Stromal cell of bone marrow (primary cell): ENCODE data around the gene KHDC1.
"Not testable (repeated sequence)": the region's sequence is repeated elsewhere in the genome, so short reads cannot be mapped to it uniquely, and the experiment has no call there.

Source experiments
- DNase-seq: peaks from one replicate; pipeline ENCODE4 v3.0.0-alpha.2; 2012; ENCODE audit warnings: low read depth

Gene KHDC1, protein sequence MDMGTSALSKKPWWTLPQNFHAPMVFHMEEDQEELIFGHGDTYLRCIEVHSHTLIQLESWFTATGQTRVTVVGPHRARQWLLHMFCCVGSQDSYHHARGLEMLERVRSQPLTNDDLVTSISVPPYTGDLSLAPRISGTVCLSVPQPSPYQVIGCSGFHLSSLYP

DNA sequence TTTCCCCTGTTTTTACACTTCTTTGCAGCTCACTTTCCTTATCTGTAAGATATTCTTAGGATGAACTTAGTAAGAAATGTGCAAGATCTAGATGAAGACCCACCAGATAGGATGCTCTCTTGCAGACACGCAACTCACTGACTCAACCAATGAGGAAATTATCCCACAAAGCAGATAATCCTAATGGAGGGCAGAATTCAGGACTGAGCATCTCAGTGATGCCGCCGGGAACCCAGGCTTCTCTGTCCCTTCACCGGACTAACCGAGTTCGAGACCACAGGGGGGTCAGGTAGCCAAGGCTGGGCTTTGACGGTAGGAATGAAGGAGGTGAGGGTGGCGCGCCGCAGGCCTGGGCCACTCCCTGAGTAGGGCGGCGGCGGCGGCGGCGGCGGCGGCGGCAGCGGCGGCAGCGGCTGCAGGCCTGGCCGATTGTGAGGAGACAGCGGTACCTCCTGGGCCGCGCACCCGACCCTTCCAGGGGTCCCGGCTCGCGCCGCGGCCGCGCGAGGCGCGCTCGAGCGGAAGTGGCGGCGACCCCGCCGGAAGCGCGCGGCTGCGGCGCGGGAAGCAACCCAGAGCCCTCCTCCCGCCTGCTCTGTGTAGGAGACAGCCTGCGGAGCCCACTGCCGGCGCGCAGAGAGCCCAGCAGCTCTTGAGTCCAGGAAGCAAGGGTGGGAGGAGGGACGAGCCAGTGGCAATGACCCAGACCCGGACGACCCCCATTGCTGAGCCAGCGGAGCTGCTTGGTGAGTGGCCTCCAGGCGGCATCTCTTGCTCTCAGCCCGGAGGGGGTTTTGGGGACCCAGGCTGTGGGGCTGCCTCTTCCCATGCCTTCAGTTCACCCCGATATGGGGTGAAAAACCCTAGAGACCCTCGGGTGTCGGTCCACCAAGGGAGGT is at the start of gene KHDC1:
KHDC1 (minus strand) TSS at position 526 of the 899 bp plus-strand sequence. CDS start 20,679 bp downstream, outside the sequence.
- DNase-seq: peak; percentile 19

DNA sequence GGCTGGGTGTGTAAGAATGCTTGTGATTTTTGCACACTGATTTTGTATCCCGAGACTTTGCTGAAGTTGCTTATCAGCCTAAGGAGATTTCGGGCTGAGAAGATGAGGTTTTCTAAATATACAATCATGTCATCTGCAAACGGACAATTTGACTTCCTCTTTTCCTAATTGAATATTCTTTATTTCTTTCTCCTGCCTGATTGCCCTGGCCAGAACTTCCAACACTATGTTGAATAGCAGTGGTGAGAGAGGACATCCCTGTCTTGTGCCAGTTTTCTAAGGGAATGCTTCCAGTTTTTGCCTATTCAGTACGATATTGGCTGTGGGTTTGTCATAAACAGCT is 47.5 kb upstream of the KHDC1 start:
- not testable (repeated sequence) for DNase-seq

DNA sequence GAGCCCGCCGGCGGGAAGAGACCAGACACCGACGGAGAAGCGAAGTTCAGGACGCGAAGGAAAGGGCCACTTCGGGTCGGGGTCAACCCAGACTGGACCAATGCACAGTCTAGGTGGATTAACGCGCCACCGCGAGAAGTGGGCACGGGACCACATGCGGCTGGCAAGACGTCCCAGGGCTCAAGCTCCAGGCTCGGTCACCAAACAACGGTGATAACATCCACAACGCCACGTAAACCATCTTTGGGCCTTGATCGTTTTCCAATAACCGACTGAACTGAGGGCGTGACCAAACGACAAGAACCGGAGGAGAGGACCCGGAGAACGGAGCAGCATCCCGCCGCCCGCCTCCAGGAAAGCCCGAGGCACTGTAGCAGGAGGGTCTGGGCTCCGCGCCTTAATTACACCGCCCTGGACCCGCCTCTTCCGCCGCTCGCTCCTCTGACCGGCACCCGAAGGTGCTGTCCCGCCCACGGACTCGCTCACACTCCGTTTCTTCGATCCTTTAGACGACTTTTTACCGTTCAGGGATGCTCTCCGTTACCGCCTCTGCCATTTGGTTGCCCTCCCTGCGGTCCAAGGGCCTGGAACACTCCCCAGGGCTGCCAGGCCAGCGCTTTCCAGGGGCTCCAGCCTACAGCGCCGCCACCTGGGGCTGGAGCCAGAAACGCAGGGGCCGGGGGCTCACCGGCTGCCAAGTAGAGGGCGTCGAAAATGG is 46.9 kb upstream of the KHDC1 start:
- no peak for DNase-seq

DNA sequence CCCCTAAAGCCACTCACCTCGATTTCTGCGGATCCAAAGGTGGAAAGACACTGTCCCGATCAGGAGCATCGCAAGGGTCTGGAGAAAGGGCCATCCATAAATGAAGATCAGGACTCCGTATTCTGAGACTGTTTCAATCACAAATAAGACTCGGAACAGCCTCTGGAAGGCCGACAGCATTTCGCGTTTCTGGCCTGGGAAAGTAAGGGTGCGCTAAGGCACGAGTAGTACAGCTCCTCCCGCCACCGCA is 46.5 kb upstream of the KHDC1 start:
- DNase-seq: no peak

DNA sequence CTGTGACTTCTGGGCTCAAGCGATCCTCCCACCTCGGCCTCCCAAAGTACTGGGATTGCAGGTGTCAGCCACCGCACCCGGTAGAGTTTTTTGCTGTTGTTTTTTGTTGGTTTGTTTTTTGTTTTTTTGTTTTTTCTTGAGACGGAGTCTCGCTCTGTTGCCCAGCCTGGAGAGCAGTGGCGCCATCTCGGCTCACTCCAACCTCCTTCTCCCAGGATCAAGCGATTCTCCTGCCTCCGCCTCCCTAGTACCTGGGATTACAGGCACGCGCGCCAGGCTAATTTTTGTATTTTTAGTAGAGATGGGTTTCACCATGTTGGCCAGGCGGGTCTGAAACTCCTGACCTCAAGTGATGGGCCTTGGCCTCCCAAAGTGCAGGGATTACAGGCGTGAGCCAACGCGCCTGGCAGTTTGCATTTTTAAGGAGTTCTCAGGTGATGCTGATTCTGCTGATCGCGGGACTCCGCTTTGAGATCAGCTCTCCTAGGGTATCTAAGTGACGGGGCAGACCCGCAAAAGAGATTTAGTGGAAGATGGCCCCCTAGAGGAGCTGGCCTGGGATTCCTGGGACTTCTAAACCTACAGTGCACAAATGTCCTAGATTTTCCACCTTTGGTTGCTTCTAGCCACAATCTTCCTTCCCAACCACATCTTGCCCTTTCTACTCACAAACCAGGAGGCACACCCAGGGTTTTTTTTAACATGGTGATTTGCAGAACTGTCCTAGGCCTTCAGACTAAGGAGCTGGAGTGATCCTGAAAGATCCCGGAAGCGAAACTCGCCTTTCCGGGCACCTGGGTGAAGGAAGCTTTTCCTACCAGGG is 45.9 kb upstream of the KHDC1 start:
- DNase-seq: no peak

DNA sequence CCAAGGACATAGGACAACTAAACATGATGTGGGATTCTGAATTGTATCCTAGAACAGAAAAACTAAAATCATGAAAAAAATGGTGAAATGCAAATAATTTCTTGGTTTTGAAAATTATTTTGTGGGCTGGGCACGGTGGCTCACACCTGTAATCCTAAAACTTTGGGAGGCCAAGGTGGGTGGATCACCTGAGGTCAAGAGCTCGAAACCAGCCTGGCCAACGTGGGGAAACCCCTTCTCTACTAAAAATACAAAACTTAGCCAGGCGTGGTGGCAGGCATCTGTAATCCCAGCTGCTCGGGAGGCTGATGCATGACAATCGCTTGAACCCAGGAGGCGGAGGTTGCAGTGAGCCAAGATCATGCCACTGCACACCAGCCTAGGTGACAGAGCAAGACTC is 40.8 kb upstream of the KHDC1 start:
- not testable (repeated sequence) for DNase-seq

DNA sequence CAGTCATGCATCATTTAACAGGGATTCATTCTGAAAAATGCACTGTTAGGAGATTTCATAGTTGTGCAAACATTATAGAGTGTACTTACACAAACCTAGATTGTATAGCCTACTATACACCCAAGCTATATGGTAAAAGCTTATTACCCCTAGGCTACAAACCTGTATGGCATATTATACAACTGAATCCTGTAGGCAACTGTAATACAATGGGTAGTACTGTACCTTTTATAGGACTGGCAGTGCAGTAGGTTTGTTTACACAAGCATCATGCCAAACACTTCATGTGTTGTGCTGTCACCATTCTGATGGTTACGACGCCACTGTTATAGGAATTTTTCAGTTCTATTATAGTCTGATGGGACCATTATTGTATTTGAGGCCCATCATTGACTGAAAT is 39.3 kb upstream of the KHDC1 start:
- no peak for DNase-seq

DNA sequence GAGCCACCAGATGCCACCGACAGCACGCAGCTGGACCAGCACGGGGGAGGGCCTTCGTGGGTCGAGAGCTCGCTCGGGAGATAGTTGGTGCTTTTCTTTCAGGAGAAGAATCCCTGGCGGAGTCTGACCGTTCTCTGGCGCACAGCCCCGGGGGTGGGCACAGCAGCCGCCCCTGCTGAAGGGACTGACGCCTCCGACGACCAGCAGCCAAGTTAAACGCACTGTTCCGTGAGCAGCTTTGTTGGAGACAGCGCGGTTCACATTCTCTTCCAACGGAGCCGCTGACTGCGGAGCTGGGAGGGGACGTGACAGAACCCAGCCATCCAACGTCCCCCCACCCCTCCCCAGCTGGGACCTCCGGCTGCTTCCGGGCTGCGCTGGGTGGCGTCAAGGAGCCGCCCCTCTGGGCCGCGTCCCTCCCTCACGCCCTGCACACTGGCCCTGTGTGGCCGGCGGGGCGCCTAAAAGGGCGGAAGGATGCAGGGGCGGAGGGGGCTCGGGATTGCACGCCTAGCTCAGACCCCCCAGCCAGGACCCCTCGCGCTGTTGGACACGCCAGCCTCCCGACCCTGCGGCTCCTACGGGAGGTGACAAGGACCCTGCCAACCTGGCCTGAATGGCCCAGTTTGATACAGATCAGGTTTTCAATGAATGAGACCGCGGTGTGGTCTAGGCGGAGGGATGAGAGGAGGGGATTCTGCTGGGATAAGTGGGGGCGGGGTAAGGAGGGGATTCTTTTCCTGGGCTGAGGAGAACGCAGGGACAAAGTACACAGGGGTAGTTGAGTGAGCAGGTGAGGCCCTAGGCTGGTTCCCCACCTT is 36.4 kb upstream of the KHDC1 start:
- no peak for DNase-seq

DNA sequence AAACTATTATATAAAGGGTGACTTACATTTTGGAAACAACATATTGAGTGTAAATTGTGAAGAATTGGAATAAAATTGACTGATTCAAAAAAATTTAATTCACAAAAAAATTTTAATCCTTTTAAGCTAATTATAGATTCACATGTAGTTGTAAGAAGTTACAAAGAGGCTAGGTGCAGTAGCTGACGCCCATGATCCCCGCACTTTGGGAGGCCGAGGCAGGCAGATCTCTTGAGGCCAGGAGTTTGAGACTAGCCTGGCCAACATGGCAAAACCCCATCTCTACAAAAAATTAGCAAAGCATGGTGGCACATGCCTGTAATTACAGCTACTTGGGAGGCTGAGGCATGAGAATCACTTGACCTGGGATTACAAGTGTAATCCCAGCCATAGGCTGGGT is 30.3 kb upstream of the KHDC1 start:
- no peak for DNase-seq

DNA sequence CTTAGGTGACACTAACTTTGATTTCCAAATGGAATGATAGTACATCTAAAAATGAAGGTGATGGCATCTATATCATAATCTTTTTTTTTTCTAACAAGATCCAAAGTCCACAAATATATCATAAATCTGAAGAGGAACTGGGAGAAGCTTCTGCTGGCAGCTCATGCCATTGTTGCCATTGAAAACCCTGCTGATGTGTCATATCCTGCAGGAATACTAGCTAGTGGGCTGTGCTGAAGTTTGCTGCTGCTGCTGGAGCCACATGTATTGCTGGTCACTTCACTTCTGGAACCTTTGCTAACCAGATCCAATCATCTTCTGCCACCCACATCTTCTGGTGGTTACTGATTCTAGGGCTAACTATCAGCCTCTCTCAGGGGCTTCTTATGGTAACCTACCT is 27.4 kb upstream of the KHDC1 start:
- DNase-seq: peak; percentile 11

DNA sequence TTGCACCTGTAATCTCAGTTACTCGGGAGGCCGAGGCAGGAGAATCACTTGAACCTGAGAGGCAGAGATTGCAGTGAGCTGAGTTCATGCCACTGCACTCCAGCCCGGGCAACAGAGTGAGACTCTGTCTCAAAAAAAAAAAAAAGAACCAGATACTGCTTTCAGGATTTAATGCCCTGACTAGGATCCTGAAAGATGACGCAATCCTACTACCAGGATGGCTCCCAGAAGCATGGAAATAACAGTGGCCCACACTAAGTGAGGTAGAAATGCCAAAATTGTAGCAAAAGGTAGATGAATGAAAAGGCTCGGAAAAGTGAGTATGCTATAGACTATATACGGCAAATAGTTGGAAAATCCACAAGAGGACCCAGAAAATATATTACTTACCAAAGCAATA is 23.8 kb upstream of the KHDC1 start:
- DNase-seq: no peak

DNA sequence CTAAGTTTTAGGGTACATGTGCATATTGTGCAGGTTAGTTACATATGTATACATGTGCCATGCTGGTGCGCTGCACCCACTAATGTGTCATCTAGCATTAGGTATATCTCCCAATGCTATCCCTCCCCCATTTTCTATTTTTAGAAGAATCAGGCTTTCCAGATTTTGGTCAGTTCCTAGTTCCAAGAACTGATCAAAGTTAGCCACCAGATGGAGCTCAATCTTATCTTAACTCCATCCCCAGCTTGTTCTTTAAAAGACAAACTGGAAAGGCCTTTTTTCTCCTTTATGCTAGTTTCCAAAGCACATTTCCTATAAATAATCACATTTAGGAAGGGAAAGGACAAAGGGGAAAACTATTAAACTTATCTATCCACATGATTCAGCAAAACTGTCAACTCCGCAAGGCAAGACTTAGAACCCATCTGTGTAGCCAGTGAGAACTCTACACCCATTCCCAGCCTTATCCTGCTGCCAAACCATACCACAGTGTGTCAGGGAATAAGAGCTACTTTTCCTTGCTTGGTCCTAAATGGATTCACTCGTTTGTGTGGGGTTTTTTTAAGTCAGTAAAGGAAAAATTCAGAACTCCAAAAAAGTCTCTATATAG is 22.8 kb upstream of the KHDC1 start:
- peak; percentile 54 for DNase-seq

DNA sequence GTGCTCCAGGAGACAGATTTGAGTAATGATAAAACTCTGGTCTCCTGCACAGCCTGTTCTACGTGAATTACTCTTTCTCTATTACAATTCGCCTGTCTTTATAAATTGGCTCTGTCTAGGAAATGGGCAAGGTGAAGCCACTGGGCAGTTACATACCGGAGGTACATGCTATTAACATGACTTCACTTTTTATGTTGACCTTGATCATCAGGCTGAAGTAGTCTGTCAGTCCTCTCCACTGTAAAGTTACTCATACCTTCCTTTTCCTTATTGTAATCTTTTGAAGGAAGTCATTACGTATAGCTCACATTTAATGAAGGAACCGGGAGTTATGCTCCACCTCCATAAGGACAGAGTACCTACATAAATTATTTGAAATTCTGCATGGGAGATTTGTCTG is 19.9 kb upstream of the KHDC1 start:
- DNase-seq: no peak

DNA sequence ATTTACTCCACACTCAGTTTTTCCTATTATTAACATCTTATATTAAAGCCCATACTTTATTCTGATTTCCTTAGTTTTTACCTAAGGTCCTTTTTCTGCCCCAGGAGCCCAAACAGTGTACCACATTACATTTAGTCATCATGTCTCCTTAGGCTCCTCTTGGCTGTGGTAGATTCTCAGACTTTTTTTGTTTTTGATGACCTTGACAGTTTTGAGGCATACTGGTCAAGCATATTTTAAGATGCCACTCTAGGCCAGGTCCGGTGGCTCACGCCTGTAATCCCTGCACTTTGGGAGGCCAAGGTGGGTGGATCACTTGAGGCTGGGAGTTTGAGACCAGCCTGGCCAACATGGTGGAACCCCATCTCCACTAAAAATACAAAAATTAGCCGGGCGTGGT is 18.7 kb upstream of the KHDC1 start:
- DNase-seq: not testable (repeated sequence)

DNA sequence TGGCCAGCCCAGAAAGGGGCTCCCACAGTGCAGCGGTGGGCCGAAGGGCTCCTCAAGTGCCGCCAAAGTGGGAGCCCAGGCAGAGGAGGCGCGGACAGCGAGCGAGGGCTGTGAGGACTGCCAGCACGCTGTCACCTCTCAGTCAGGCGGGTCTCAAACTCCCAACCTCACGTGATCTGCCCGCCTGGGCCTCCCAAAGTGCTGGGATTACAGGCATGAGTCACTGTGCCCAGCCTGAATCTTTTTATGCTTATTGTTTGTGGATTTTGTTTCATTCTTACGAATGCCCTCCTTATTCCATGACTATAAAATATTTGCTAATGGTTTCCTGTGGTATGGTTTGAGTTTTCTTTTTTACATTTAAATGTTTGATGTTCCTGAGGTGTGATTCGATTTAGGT is 6.3 kb upstream of the KHDC1 start:
- not testable (repeated sequence) for DNase-seq

DNA sequence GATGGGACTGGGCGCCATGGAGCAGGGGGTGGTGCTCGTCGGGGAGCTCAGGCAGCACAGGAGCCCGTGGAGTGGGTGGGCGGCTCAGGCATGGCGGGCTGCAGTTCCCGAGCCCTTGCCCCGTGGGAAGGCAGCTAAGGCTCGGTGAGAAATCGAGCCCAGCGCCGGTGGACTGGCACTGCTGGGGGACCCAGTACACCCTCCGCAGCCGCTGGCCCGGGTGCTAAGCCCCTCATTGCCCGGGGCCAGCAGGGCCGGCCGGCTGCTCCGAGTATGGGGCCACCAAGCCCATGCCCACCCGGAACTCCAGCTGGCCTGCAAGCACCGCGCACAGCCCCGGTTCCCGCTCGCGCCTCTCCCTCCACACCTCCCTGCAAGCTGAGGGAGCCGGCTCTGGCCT is 5.9 kb upstream of the KHDC1 start:
- not testable (repeated sequence) for DNase-seq

DNA sequence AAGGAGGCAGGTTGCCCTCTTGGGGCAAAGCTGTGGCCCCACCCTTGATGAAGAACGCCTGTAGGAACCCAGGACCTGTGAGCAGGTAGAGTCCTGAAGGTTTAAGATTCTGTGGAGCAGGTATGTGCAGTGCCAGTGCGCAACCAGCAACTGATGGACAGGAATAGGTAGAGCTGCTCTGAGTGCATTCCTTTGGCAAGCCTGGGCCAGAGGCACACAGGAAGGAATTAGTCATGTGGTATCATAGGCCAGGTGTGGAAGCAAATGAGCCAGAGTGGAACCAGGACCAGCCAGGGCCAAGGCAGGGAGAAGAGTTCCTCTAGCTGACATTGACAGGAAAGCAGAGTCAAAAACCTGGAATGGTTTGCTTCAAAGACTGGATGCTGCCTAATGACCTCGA is 1.4 kb upstream of the KHDC1 start:
- no peak for DNase-seq

DNA sequence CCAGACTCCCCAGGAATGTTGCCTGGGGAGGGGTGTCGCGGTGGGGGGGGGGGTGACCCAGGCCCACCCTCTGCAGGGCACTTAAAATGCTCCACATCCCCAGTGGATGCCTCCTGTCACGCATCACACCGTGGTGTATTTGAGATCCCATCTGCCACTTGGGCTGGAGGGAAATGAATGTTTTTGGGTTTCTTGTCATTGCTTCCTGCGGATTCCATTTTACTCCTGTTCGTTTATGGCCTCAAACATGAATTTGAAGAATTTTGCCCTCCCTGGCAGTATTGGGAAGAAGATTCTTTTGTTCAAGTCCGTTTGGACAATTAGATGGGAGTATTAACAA is 544 bp upstream of the KHDC1 start:
- DNase-seq: no peak

DNA sequence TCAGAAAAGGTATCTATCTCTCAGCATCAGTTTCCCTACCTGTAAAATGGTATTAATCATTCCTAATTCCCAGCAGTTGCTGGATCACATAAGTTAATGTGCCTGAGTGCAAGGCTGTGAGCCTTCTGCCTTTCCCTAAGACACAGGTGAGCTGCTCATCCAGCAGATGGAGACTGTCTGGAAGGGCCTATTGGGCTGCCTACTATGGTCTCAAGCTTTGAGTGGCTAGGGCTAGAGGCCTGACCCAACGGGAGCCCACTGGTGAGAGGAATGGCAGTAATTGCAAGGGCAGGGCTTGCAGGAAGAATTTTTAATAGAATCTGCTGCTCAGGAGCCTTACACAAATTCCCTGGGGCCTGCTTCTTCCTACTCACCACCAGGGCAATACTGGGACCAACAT is 4.3 kb downstream of the KHDC1 start:
- DNase-seq: no peak

DNA sequence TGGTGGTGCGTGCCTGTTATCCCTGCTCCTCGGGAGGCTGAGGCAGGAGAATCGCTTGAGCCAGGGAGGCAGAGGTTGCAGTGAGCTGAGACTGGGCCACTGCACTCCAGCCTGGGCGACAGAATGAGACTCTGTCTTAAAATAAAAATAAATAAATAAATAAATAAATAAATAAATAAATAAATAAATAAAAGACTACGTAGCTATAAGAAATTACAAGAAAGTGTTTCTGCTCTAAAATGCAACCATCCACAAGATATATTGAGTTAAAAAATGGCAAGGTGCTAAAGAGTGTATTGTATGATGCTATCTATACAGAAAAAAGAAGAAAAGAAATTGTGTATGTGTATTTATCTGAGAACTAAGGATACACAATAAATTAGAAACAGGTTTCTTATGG is 8.7 kb downstream of the KHDC1 start:
- not testable (repeated sequence) for DNase-seq

DNA sequence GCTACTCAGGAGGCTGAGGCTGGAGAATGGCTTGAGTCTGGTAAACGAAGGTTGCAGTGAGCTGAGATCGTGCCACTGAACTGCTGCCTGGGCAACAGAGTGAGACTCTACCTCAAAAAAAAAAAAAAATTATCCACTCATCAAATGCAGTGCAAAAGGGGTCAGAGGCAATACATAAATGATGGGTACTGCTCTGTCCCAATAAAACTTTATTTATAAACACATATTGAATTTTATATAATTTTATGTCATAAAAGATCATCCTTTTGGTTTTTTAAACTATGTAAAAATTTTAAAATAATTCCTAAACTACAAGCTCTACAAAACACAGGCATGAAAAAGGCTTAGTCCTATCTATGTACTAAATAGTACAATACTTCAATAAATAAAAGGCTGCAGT is 10.3 kb downstream of the KHDC1 start:
- no peak for DNase-seq
